HepG2 (cell line): ENCODE measurements around the gene TAAR9. TPM values are rescaled to one million over a fixed set of nuclear protein-coding genes. Genes with fewer than 3 reads are reported as not detected.

Experiments
- ATAC-seq: fragments of 200-7000 bp; cut with Tn5 transposase; 3 replicates; pipeline ENCODE4 v1.9.1; 2020; ENCODE audit warnings: mild to moderate bottlenecking, moderate library complexity
- BruUV-seq: library from RNA; stranded (reverse); fragments of 400-500 nt; replicated peaks from 2 replicates; lab custom pipeline; 2021; lab: Mats Ljungman, UMichigan
- CTCF ChIA-PET: fragments of 300-600 bp; formaldehyde crosslinking; extraction: SDS; loops from one replicate; lab custom pipeline; 2021; ENCODE audit warnings: low total read pairs, inconsistent platforms, low intra/inter-chr PET ratio; lab: Yijun Ruan, JAX
- POLR2A ChIA-PET: fragments of 350-600 bp; sonication (Branson Sonifier 250); formaldehyde crosslinking; loops from one replicate; lab custom pipeline; 2020; ENCODE audit warnings: antibody characterized with exemption, inconsistent platforms; lab: Yijun Ruan, JAX
- DNase-seq: peaks from one replicate; pipeline ENCODE4 v3.0.0-alpha.2; 2015; ENCODE audit warnings: low spot score
- FAIRE-seq: peaks from 3 replicates; lab custom pipeline; 2011; peaks lifted over from hg19 to GRCh38; lab: Jason Lieb, UNC
- H2AFZ ChIP-seq: one replicate; pipeline ENCODE4 v1.6.1; 2011; ENCODE audit warnings: low read length, inconsistent platforms
- H3K27ac ChIP-seq: fragments of 300-600 bp; 3 replicates; pipeline ENCODE4 v1.8.0; 2011; ENCODE audit warnings: mixed run types, mild to moderate bottlenecking, mixed read lengths, low read length, inconsistent platforms; ENCODE audit not compliant: insufficient read depth; ENCODE audit errors: extremely low read length
- H3K27me3 ChIP-seq, 2 experiments: fragments of 200-600 bp in 1 of 2; 2 replicates in 1 of 2; 3 replicates in 1 of 2; pipeline versions ENCODE4 v1.6.0 to v1.8.0; 2011; ENCODE audit warnings: low read length in 2 of 2, mild to moderate bottlenecking in 2 of 2, moderate library complexity in 2 of 2, inconsistent platforms in 1 of 2; ENCODE audit not compliant: insufficient read depth in 2 of 2, control insufficient read depth in 1 of 2
- H3K36me3 ChIP-seq, 2 experiments: fragments of 200-600 bp in 1 of 2; replicated peaks in 1 of 2; 2 replicates in 1 of 2; 3 replicates in 1 of 2; pipeline versions ENCODE4 v1.5.1 to v1.8.0; 2011; ENCODE audit warnings: low read length in 2 of 2, inconsistent platforms in 1 of 2; ENCODE audit not compliant: insufficient read depth in 2 of 2, control insufficient read depth in 1 of 2
- H3K4me1 ChIP-seq: 2 replicates; pipeline ENCODE4 v1.5.1; 2012; ENCODE audit warnings: low read length, inconsistent platforms; ENCODE audit not compliant: insufficient read depth
- H3K4me2 ChIP-seq: 2 replicates; pipeline ENCODE4 v1.6.0; 2011; ENCODE audit warnings: low read depth, low read length, inconsistent platforms
- H3K4me3 ChIP-seq, 3 experiments: fragments of 200-600 bp in 1 of 3; sonication (generic), shearing (Covaris generic) in 1 of 3; replicated peaks in 1 of 3; 2 replicates each; pipeline ENCODE4 v1.5.1; 2011 to 2016; ENCODE audit warnings: low read length in 3 of 3, inconsistent platforms in 2 of 3, low read depth in 2 of 3, mild to moderate bottlenecking in 2 of 3, control low read depth in 1 of 3, mixed read lengths in 1 of 3; ENCODE audit not compliant: insufficient read depth in 1 of 3
- H3K79me2 ChIP-seq: one replicate; pipeline ENCODE4 v1.6.1; 2011; ENCODE audit warnings: low read length, inconsistent platforms; ENCODE audit not compliant: insufficient read depth
- H3K9ac ChIP-seq: 2 replicates; pipeline ENCODE4 v1.6.0; 2011; ENCODE audit warnings: mild to moderate bottlenecking, low read depth, low read length, inconsistent platforms; ENCODE audit not compliant: insufficient read depth
- H3K9me3 ChIP-seq: 2 replicates; pipeline ENCODE4 v1.5.1; 2012; ENCODE audit warnings: mild to moderate bottlenecking, low read length
- H4K20me1 ChIP-seq: 2 replicates; pipeline ENCODE4 v1.6.0; 2011; ENCODE audit warnings: inconsistent platforms, mild to moderate bottlenecking, low read length, moderate library complexity; ENCODE audit not compliant: insufficient read depth
- CAMTA2 ChIP-seq: sonication (generic); formaldehyde crosslinking; IDR thresholded peaks from 2 replicates; pipeline ENCODE4 v1.4.0; 2020; ENCODE audit warnings: mild to moderate bottlenecking, missing genetic modification reagents, borderline replicate concordance
- NFIB ChIP-seq: sonication (generic); formaldehyde crosslinking; IDR thresholded peaks from 2 replicates; pipeline ENCODE4 v1.9.0; 2021; ENCODE audit warnings: missing genetic modification reagents, mild to moderate bottlenecking, borderline replicate concordance
- NONO ChIP-seq, 2 experiments: fragments of 450-650 bp in 1 of 2; sonication (generic) in 1 of 2; formaldehyde crosslinking in 1 of 2; IDR thresholded peaks in 1 of 2; conservative IDR thresholded peaks in 1 of 2; 2 replicates each; pipeline versions ENCODE4 v1.6.1 to v1.8.0; 2017 to 2022; ENCODE audit warnings: mild to moderate bottlenecking in 1 of 2, missing genetic modification reagents in 1 of 2, moderate library complexity in 1 of 2
- POLR2G ChIP-seq: fragments of 200-400 bp; formaldehyde crosslinking; IDR thresholded peaks from 2 replicates; pipeline ENCODE4 v1.6.1; 2018; ENCODE audit warnings: mild to moderate bottlenecking, low read depth, low read length, moderate library complexity
- SKI ChIP-seq: fragments of 450-650 bp; IDR thresholded peaks from one replicate; pipeline ENCODE4 v1.6.1; 2018; ENCODE audit warnings: mild to moderate bottlenecking; ENCODE audit not compliant: partially characterized antibody
- SRF ChIP-seq: IDR thresholded peaks from 2 replicates; pipeline ENCODE4 v1.6.1; 2011; ENCODE audit warnings: mild to moderate bottlenecking, low read depth, low read length, moderate library complexity
- TBL1XR1 ChIP-seq: fragments of 150-350 bp; IDR thresholded peaks from 2 replicates; pipeline ENCODE4 v1.6.1; 2014; ENCODE audit warnings: borderline replicate concordance, low read length; ENCODE audit not compliant: partially characterized antibody
- TFDP1 ChIP-seq: IDR thresholded peaks from 2 replicates; pipeline ENCODE4 v1.6.1; 2016; ENCODE audit warnings: missing compliant biosample characterization, missing genetic modification reagents, borderline replicate concordance
- ZFP62 ChIP-seq: sonication (generic); formaldehyde crosslinking; IDR thresholded peaks from 2 replicates; pipeline ENCODE4 v1.4.0; 2020; ENCODE audit warnings: missing genetic modification reagents
- ZNF296 ChIP-seq: sonication (generic); formaldehyde crosslinking; conservative IDR thresholded peaks from 2 replicates; pipeline ENCODE4 v1.5.0; 2020; ENCODE audit warnings: mild to moderate bottlenecking, missing genetic modification reagents
- ZNF468 ChIP-seq: sonication (generic); formaldehyde crosslinking; IDR thresholded peaks from 2 replicates; pipeline ENCODE4 v1.8.0; 2022; ENCODE audit warnings: mild to moderate bottlenecking, moderate library complexity, missing genetic modification reagents
- ZNF557 ChIP-seq: sonication (generic); formaldehyde crosslinking; IDR thresholded peaks from 2 replicates; pipeline ENCODE4 v1.4.0; 2020; ENCODE audit warnings: missing genetic modification reagents
- ZNF788 ChIP-seq: sonication (generic); formaldehyde crosslinking; IDR thresholded peaks from 2 replicates; pipeline ENCODE4 v1.5.0; 2020; ENCODE audit warnings: mild to moderate bottlenecking, missing genetic modification reagents, borderline replicate concordance
- WGBS: methylation state at CpG from one replicate; pipeline ENCODE4 v1.1.6; 2017; ENCODE audit warnings: low lambda C conversion rate; 5-methylcytosine and 5-hydroxymethylcytosine counted together
- in situ Hi-C: cut with HindIII; loops from 2 replicates; pipeline ENCODE4 v1.10.0; 2017; ENCODE audit warnings: low pct_unique_long_range_greater_than_20kb; ENCODE audit not compliant: extremely low pct_ligation_motif_present
- intact Hi-C: fragments of 100-400 bp; cut with micrococcal nuclease; formaldehyde crosslinking; loops from one replicate; pipeline ENCODE4 v1.10.0; 2022; ENCODE audit not compliant: unreplicated experiment
- polyA plus RNA-seq, 8 experiments: library from polyadenylated mRNA; depleted of rRNA in 3 of 8; stranded (reverse) in 7 of 8; unstranded in 1 of 8; fragments of >200 nt; fragmentation: Illumina TruSeq in 4 of 8; extraction: Trizol in 4 of 8; gene quantifications; 2 replicates each; pipeline versions ENCODE4 v1.2.1 to v1.2.3, GENCODE V29; 2011 to 2016; ENCODE audit warnings: low read depth in 4 of 8, missing spikeins in 1 of 8, mixed read lengths in 1 of 8; ENCODE audit not compliant: insufficient read depth in 1 of 8
- total RNA-seq, 5 experiments: library from RNA; depleted of rRNA; stranded (reverse); fragments of >200 nt; fragmentation: Illumina TruSeq; extraction: Trizol; gene quantifications; 2 replicates each; pipeline ENCODE4 v1.2.3, GENCODE V29; 2016; ENCODE audit warnings: low read depth in 1 of 5
- TF ChIP-seq, protein P1 (sequence below): fragments of 450-650 bp; IDR thresholded peaks from 2 replicates; pipeline ENCODE4 v1.6.1; 2016
- TF ChIP-seq, protein P2 (sequence below): sonication (generic); formaldehyde crosslinking; IDR thresholded peaks from 2 replicates; pipeline ENCODE4 v1.4.0; 2020; ENCODE audit warnings: mild to moderate bottlenecking, missing genetic modification reagents, borderline replicate concordance
- TF ChIP-seq, protein P3 (sequence below): sonication (generic); formaldehyde crosslinking; IDR thresholded peaks from 2 replicates; pipeline ENCODE4 v1.4.0; 2020; ENCODE audit warnings: missing genetic modification reagents, borderline replicate concordance

The TAAR9 gene
- total and polyA plus RNA-seq, 2 of the 13 experiments (the other 11 are each of a cell fraction or from before 2014, with no cell fraction given): 0.07 TPM; not detected in 1

- H3K27me3 ChIP-seq: no peaks in the 10 kb centered on the region; a peak in 1 of 5 replicates
- DNase-seq (no peak), FAIRE-seq (no peak), ATAC-seq (no peak)
- no peaks in the 10 kb centered on the region; the same call in 1 of the 2 replicates for H4K20me1 ChIP-seq
- intact Hi-C loops: no loop called here
- 51% methylated on average over 15 of the region's 15 CpGs for WGBS
- H3K79me2 ChIP-seq: no peaks in the 10 kb centered on the region
- H2AFZ ChIP-seq: no peak within 1 kb of the TSS
- no peak within 1 kb of the TSS for H3K4me2 ChIP-seq
- no peak within 1 kb of the TSS for H3K4me3 ChIP-seq
- H3K9ac ChIP-seq: no peak within 1 kb of the TSS
- ChIA-PET CTCF (no interaction called here), POLR2A (no interaction called here)
- no TSS peak for BruUV-seq
- H3K4me1 ChIP-seq: no peaks in the 10 kb centered on the region
- H3K36me3 ChIP-seq: no peaks in the 10 kb centered on the region
- in situ Hi-C loops: no loop called here
- no peak within 1 kb of the TSS for H3K27ac ChIP-seq
- H3K9me3 ChIP-seq: no peaks in the 10 kb centered on the region
- TF ChIP-seq ZNF296 (CRISPR knock-in tag) (no peak), ZFP62 (CRISPR knock-in tag) (no peak), TBL1XR1 (no peak), TFDP1 (CRISPR knock-in tag) (no peak), ZNF557 (CRISPR knock-in tag) (no peak), NONO (IDR thresholded peaks at IDR 0.05) (no peak), NONO (CRISPR knock-in tag; conservative IDR thresholded peaks at IDR 0.05) (no peak), CAMTA2 (CRISPR knock-in tag) (no peak), ZNF468 (no peak), ZNF788 (CRISPR knock-in tag) (no peak), SKI (no peak), NFIB (CRISPR knock-in tag) (no peak), POLR2G (no peak), SRF (no peak)
- TF ChIP-seq, protein P1, sequence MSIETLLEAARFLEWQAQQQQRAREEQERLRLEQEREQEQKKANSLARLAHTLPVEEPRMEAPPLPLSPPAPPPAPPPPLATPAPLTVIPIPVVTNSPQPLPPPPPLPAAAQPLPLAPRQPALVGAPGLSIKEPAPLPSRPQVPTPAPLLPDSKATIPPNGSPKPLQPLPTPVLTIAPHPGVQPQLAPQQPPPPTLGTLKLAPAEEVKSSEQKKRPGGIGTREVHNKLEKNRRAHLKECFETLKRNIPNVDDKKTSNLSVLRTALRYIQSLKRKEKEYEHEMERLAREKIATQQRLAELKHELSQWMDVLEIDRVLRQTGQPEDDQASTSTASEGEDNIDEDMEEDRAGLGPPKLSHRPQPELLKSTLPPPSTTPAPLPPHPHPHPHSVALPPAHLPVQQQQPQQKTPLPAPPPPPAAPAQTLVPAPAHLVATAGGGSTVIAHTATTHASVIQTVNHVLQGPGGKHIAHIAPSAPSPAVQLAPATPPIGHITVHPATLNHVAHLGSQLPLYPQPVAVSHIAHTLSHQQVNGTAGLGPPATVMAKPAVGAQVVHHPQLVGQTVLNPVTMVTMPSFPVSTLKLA: no peak
- TF ChIP-seq, protein P2, sequence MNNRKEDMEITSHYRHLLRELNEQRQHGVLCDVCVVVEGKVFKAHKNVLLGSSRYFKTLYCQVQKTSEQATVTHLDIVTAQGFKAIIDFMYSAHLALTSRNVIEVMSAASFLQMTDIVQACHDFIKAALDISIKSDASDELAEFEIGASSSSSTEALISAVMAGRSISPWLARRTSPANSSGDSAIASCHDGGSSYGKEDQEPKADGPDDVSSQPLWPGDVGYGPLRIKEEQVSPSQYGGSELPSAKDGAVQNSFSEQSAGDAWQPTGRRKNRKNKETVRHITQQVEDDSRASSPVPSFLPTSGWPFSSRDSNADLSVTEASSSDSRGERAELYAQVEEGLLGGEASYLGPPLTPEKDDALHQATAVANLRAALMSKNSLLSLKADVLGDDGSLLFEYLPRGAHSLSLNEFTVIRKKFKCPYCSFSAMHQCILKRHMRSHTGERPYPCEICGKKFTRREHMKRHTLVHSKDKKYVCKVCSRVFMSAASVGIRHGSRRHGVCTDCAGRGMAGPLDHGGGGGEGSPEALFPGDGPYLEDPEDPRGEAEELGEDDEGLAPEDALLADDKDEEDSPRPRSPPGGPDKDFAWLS (CRISPR knock-in tag): no peak
- TF ChIP-seq, protein P3, sequence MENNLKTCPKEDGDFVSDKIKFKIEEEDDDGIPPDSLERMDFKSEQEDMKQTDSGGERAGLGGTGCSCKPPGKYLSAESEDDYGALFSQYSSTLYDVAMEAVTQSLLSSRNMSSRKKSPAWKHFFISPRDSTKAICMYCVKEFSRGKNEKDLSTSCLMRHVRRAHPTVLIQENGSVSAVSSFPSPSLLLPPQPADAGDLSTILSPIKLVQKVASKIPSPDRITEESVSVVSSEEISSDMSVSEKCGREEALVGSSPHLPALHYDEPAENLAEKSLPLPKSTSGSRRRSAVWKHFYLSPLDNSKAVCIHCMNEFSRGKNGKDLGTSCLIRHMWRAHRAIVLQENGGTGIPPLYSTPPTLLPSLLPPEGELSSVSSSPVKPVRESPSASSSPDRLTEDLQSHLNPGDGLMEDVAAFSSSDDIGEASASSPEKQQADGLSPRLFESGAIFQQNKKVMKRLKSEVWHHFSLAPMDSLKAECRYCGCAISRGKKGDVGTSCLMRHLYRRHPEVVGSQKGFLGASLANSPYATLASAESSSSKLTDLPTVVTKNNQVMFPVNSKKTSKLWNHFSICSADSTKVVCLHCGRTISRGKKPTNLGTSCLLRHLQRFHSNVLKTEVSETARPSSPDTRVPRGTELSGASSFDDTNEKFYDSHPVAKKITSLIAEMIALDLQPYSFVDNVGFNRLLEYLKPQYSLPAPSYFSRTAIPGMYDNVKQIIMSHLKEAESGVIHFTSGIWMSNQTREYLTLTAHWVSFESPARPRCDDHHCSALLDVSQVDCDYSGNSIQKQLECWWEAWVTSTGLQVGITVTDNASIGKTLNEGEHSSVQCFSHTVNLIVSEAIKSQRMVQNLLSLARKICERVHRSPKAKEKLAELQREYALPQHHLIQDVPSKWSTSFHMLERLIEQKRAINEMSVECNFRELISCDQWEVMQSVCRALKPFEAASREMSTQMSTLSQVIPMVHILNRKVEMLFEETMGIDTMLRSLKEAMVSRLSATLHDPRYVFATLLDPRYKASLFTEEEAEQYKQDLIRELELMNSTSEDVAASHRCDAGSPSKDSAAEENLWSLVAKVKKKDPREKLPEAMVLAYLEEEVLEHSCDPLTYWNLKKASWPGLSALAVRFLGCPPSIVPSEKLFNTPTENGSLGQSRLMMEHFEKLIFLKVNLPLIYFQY (CRISPR knock-in tag): no peak
Measured at GRCh38 chr6:132570221-132570777, 32.2 kb downstream of the TAAR9 start, which contains the start of gene TAAR6. Gene TAAR6, plus strand, starts transcription at chr6:132570322. Its CDS starts 0 bp downstream, at chr6:132570322.
